GM19239 (cell line): Measurements from ENCODE around the gene BTBD9.

ENCODE experiments used
- DNase-seq: peaks from one replicate; pipeline ENCODE4 v3.0.0; 2011; ENCODE audit warnings: low spot score; ENCODE audit not compliant: insufficient read length
- FAIRE-seq: peaks from 2 replicates; lab custom pipeline; 2011; peaks lifted over from hg19 to GRCh38; lab: Jason Lieb, UNC

Gene BTBD9

GRCh38 chr6:38320843-38321242, 318.9 kb downstream of the BTBD9 start:
- FAIRE-seq (peak; percentile 89), DNase-seq (peak; percentile 30)

GRCh38 chr6:38320358-38320757, 319.4 kb downstream of the BTBD9 start:
- DNase-seq: no peak
- FAIRE-seq: no peak

- no peak for DNase-seq
- no peak for FAIRE-seq
Observed at GRCh38 chr6:38319256-38320212, 320.2 kb downstream of the BTBD9 start.

DNA sequence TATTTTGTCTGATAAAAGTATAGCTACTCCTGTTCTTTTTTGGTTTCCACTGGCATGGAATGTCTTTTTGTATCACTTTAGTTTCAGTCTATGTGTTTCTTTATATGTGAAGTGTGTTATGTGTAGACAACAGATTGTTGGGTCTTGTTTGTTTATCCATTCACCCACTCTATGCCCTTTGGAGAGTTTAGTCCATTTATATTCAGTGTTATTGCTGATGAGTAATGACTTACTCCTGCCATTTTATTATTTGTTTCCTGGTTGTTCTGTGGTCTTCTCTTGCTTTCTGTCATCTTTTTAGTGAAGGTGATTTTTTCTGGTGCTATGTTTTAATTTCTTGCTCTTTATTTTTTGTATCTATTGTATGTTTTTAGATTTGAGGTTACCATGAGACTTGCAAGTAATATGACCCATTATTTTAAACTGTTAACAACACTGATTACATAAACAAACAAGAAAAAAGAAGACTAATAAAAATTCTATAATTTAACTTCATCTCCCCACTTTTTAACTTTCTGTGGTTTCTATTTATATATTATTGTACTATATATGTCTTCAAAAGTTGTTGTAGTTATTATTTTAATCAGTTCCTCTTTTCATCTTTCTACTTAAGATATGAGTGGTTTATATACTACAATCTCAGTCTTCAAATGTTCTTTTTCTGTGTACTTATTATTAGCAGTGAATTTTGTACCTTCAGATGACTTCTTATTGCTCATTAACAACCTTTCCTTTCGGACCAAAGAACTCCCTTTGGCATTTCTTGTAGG, 323.4 kb downstream of the BTBD9 start:
- DNase-seq (no peak), FAIRE-seq (peak; percentile 35)

DNA sequence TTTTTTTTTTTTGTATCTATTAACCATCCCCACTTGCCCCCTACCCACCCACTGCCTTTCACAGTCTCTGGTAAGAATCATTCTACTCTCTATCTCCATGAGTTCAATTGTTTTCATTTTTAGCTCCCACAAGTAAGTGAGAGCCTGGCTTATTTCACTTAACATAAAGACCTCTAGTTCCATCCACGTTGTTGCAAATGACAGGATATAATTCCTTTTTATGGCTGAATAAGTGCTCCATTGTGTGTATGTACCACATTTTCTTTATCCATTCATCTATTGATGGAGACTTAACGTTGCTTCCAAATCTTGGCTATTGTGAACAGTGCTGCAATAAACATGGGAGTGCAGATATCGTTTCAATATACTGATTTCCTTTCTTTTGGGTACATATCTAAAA, 328.5 kb downstream of the BTBD9 start:
- DNase-seq (no peak), FAIRE-seq (no peak)

GRCh38 chr6:38310061-38310460, 329.7 kb downstream of the BTBD9 start:
- FAIRE-seq (peak; percentile 26), DNase-seq (no peak)

- DNase-seq (peak; percentile 21), FAIRE-seq (peak; percentile 96)
Observed at GRCh38 chr6:38307740-38308139, 332.0 kb downstream of the BTBD9 start.

GRCh38 chr6:38306931-38307330, 332.8 kb downstream of the BTBD9 start:
- FAIRE-seq: no peak
- DNase-seq: no peak

- FAIRE-seq: peak; percentile 84
Observed at GRCh38 chr6:38305995-38306681, 333.6 kb downstream of the BTBD9 start.

GRCh38 chr6:38302838-38303237, 336.9 kb downstream of the BTBD9 start:
- DNase-seq (no peak), FAIRE-seq (no peak)

More at GRCh38 chr6:38305995-38306681, 333.6 kb downstream of the BTBD9 start:
- DNase-seq: no peak

GRCh38 chr6:38302081-38302480, 337.6 kb downstream of the BTBD9 start:
- DNase-seq: no peak
- FAIRE-seq: no peak

DNA sequence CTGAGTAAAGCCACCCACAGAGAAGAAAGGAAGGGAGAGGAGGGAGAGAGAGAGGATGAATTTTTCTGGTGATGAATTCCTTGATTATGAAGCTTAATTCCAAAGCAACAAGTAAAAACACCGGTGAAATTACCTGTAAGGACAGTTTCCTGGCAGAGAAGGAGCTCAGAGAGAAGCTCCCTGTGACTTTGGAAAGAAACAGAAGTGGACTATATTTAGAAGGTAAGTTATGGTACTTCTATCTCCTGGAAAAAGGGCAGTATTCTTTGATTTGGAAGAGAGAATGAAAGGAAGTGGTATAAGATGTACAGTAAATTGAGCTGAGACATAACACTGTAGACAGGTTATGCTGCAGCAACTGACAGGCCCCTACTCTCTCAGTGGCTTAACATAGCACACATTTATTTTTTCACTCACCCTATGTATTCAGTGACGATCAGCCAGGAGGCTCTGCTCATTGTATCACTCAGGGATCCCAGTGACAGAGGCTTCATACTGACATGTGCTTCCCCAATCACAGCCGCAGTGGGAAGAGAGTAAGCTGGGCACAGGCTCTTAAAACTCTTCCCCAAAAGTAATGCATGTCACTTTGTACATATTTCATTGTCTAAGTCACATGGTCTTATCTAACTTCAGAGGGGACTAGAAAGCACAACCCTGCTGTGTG, 349.5 kb downstream of the BTBD9 start:
- FAIRE-seq: no peak
- no peak for DNase-seq

- DNase-seq (no peak), FAIRE-seq (no peak)
Observed at GRCh38 chr6:38287487-38287886, 352.2 kb downstream of the BTBD9 start.

- no peak for DNase-seq
- no peak for FAIRE-seq
Observed at GRCh38 chr6:38284802-38285394, 354.8 kb downstream of the BTBD9 start.

GRCh38 chr6:38283734-38284362, 355.9 kb downstream of the BTBD9 start:
- FAIRE-seq: no peak

GRCh38 chr6:38282911-38283310, 356.8 kb downstream of the BTBD9 start:
- no peak for DNase-seq
- no peak for FAIRE-seq

More at GRCh38 chr6:38283734-38284362, 355.9 kb downstream of the BTBD9 start:
- no peak for DNase-seq

- FAIRE-seq (no peak), DNase-seq (no peak)
Observed at GRCh38 chr6:38281126-38281525, 358.6 kb downstream of the BTBD9 start.

- DNase-seq (no peak), FAIRE-seq (no peak)
Observed at GRCh38 chr6:38279963-38280588, 359.7 kb downstream of the BTBD9 start.

GRCh38 chr6:38279423-38279822, 360.3 kb downstream of the BTBD9 start:
- DNase-seq (no peak), FAIRE-seq (no peak)
